Renal pelvis (tissue), 4 donors: Measurements from ENCODE around the gene ISG20. TPM values are rescaled to one million over a fixed set of nuclear protein-coding genes. Genes with fewer than 3 reads are reported as not detected.

Experiments used
- DNase-seq: peaks from one replicate; pipeline ENCODE4 v3.0.0-alpha.2; 2013
- polyA plus RNA-seq, 3 donors: library from polyadenylated mRNA; unstranded; fragments of 120-200 nt; gene quantifications; one replicate each; pipeline ENCODE4 v1.2.1, GENCODE V29; 2013; ENCODE audit not compliant: insufficient read length in 3 of 3

ISG20 gene
- polyA plus RNA-seq, 3 donors, result 0.90 to 1.6 (median 1.4) TPM

GRCh38 chr15:88684345-88684744 lies 45.5 kb downstream of the ISG20 start:
- no peak for DNase-seq

DNA sequence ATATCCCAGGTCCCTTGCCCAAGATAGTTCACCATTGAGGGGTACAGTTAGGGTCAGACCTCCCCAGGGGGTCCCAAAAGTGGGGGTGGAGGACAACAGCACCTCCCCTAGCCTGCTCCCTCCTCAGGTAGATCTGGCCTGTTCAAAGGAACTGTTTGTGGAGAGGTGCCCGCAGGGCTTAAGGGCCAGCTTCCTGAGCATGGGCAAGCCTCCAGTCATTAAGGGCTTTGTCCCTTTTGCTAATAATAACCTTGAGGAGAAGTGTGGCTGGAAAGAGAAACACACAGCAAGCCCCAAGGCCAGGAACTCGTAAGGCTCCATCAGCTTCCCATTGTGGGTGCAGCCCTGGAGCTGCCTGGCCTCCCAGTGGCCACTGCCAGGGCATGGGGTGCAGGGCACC lies 47.4 kb downstream of the ISG20 start:
- DNase-seq, result no peak

GRCh38 chr15:88688394-88688933 lies 49.6 kb downstream of the ISG20 start:
- no peak for DNase-seq

- DNase-seq, result no peak
Observed at GRCh38 chr15:88690331-88690730, 51.5 kb downstream of the ISG20 start.

- DNase-seq, result no peak
Observed at GRCh38 chr15:88693191-88693590, 54.4 kb downstream of the ISG20 start.

DNA sequence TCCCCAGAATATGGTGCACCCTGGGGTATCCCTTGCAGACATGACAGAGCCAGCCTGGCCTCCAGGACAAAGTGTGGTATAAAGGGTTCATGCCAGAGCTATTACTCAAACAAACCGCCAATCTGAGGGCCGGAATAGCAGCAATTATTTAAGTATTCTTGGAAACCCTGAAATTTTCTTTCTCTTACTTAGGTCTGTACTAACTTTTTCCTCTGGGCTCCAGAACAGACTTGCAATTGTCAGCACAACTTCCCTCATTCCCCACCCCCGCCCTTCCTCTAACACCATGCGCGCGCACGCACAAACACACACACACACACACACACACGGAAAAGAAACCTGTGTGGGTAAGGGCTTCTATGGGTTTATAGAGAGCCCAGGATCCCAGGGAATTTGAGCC lies 56.3 kb downstream of the ISG20 start:
- DNase-seq, result no peak

- no peak for DNase-seq
Observed at GRCh38 chr15:88695691-88696251, 57.0 kb downstream of the ISG20 start.

GRCh38 chr15:88696254-88696653 lies 57.4 kb downstream of the ISG20 start:
- DNase-seq, result no peak

- no peak for DNase-seq
Observed at GRCh38 chr15:88697276-88697675, 58.5 kb downstream of the ISG20 start.

DNA sequence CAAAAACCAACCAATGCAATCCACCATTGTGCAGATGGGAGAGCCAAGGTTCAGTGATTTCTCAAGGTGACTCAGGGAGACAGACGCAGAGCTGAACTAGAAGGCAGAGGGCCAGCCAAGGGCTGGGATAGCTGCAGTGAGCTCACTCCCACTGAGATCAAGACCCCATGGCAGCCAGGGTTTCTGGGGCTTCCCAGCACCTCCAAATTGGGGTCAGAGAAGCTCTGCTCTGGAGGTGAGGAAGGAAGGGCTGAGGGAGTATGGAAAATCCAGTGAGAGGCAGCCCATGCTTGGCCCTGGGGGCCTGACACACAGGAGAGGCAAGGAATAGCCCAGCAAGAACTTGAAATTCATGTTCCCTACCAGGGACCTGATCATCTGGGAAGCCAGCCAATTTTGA lies 61.0 kb downstream of the ISG20 start:
- DNase-seq, result no peak

GRCh38 chr15:88700716-88701115 lies 61.9 kb downstream of the ISG20 start:
- no peak for DNase-seq

GRCh38 chr15:88701561-88702095 lies 62.8 kb downstream of the ISG20 start:
- no peak for DNase-seq

GRCh38 chr15:88702983-88703382 lies 64.2 kb downstream of the ISG20 start:
- no peak for DNase-seq

DNA sequence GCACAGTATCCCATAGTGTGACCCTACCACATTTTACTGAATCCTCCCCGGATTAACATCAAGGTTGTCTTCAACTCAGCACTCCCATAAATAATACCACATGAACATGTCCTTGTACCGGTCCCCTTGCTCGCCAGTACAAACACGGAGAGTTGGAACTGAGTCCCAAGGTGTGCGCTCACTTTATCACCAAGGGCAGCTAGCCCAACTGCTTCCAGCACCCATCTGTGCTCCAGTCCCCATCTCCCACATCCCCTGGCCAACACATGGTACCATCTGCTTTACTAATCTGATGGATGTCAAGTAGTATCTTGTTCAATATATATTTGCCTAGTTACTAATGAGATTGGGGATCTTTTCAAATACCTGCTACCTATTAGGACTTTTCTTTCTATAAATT lies 64.7 kb downstream of the ISG20 start:
- DNase-seq, result no peak

GRCh38 chr15:88704791-88705768 lies 66.3 kb downstream of the ISG20 start:
- peak; percentile 36 for DNase-seq

DNA sequence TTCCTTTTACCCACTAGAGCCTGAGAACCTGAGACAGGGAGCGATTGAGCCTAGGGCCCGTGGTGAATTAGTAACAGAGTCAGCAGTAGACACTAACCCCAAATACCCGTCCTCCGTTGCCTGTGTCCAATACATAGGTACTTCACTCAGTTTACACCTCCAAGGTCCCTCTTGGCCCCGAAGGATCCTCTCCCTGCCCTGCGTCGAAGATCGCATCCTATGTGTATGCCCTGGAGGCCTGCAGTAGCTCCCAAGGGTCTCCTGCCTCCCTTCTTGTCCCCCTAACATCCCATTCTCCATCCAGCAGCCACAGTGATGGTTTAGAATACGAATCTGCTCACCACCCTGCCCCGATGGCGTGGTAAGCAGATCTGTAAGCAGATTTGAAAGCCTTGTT lies 67.0 kb downstream of the ISG20 start:
- DNase-seq, result no peak

Other genes starting within 250 kb of the ISG20 start
- gene MRPL46, start 171.6 kb upstream of the ISG20 start, polyA plus RNA-seq, result 10 to 100 TPM; 27.7 to 35.2 (median 33.9) TPM
- 10 to 100 TPM; 52.1 to 54.0 (median 52.2) TPM for gene MRPS11, start 171.3 kb upstream of the ISG20 start, polyA plus RNA-seq
- gene DET1, start 92.3 kb upstream of the ISG20 start, polyA plus RNA-seq, result 10 to 100 TPM; 14.5 to 18.8 (median 17.8) TPM
- gene AEN, start 17.7 kb upstream of the ISG20 start, polyA plus RNA-seq, result 1 to 10 TPM; 5.9 to 7.5 (median 6.8) TPM
- gene ACAN, start 164.4 kb downstream of the ISG20 start, polyA plus RNA-seq, result 1 to 10 TPM; 2.3 to 3.0 (median 2.7) TPM